IPS-NIHi7 (cell line): ENCODE measurements around the gene CDC42EP1.
A peak's percentile ranks its signal among the peaks of the same experiment; 100 is the strongest.
"Not testable (repeated sequence)": the region's sequence is repeated elsewhere in the genome, so short reads cannot be mapped to it uniquely, and the experiment has no call there.

Experiments
- DNase-seq: peaks from one replicate; pipeline ENCODE4 v3.0.0; 2012; ENCODE audit warnings: mixed read lengths; ENCODE audit errors: extremely low spot score

Gene CDC42EP1

DNA sequence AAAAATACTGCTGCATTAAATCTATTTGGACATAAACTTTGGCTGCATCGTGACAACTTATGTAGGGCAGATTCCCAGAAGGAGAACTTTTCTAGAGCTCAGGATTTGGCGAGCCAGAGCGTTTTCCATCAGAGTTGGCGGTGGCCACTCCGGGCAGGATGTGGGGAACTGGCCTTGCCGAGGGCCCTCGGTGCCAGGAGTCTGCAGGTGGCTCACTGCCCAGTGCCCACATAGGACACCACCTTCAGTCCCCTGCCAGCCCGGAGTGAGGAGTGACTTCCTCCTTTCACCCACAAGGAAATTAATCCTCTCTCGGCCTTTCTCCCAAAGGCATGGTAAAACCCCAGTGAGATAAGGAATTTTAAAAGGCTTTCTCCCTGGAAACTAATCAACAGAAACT, 21.2 kb downstream of the CDC42EP1 start:
- no peak for DNase-seq

DNA sequence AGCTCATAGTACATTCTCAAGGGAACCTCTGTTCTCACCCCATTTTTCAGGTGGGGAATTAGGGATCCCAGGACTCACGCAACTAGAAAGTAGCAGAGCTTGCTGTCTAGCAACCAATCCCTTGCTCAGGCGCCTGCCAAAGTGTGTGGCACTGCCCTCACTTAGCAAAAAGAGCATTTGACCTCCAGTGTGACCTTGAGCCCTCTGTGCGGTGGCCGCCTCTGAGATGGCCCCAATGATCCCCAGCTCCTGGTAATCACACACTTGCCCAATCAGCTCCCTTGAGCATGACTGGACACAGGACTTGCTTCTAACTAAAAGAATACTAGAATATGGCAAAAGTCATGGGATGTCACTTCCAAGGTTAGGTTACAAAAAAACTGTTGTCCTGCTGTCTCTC, 22.2 kb downstream of the CDC42EP1 start:
- DNase-seq = no peak

DNA sequence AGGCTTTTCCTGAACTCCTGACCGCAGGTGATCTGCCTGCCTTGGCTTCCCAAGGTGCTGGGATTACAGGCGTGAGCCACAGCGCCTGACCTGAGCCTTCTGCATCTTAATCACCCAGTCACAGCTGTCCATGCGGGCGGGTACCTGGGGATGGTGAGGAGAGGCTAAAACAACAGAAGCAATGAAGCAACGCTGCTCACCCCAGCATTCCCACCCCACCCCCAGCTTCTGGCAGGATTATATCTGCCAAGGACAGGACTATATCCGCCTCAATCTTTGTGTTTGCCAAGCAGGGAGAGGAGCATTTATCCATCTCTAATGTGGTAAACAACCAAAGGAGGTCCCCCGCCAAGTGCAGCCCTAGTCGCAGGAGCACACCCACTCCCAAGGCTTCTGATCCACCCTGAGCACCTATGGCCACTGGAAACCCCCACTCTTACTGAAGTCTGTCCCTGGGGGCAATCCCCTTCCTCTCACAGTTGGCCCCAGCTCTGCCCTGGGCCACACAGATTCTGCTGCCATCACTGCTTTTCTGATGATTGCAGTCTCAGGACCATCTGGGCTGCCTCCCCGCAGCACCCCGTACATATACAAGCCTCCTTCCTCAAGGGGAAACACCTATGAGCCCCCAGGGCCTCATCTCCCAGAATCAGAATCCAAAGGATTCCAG, 28.4 kb downstream of the CDC42EP1 start:
- no peak for DNase-seq

DNA sequence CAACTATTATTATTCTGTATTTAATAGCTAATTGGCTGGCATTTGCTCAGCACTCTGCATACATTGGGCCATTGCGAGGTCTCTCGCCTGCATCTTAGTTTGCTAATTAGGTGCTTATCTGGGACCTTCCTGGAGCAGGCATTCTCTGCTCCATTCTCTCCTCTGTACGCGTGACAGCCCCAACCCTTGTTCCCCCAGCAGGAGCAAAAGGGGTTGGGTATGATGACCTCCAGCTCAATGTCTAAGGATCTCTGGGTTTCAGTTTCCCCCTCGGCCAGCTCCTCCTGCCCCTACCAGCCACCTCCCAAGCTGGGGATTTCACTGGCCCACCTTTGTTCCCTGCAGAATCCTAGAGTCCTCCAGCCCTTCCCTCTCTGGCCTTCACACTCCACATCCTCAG, 29.4 kb downstream of the CDC42EP1 start:
- DNase-seq = no peak

DNA sequence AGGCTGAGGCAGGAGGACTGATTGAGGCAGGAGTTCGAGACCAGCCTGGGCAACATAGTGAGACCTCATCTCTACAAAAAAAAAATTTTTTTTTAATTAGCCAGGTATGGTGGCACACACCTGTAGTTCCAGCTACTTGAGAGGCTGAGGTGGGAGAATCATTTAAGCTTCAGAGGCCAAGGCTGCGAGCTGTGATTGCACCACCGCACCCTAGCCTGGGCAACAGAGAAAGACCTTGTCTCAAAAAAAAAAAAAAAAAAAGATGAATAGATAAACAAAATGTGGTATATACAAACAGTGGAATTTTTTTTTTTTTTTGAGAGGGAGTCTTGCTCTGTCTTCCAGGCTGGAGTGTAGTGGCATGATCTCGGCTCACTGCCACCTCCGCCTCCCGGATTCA, 30.8 kb downstream of the CDC42EP1 start:
- not testable (repeated sequence) for DNase-seq

DNA sequence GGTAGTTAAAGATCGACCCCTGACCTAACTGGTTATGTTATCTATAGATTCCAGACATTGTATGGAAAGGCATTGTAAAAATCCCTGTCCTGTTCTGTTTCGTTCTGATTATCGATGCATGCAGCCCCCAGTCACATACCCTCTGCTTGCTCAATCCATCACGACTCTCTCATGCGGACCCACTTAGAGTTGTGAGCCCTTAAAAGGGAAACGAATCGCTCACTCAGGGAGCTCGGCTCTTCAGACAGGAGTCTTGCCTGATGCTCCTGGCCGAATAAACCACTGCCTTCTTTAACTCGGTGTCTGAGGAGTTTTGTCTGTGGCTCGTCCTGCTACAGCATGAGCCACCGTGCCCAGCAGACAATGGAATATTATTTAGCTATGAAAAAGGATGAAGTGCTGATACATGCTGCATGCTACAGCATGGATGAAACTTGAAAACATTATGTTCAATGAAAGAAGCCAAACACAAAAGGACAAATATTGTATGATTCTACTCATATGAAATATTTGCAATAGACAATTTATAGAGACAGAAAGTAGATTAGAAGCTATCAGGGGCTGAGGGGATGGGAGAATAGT, 31.6 kb downstream of the CDC42EP1 start:
- no peak for DNase-seq

DNA sequence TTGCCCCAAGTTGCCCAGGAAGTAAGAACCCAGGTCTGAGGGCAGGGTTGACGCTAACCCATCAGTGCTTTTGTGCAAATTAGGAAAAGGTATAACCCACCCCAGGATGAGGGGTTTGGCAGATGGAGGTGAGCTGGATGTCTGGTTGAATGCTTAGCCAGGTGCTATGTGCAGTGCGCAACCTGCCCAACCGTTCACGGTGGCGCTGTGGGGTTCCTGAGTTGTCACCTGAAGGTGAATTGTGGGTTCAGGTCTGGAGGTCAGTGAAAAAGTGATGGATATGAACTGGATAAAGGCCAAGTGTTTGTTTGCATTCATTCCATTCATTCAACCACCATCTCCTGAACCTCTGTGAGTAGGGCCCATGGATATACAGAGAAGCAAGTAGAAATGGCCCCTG, 34.0 kb downstream of the CDC42EP1 start:
- DNase-seq = no peak

DNA sequence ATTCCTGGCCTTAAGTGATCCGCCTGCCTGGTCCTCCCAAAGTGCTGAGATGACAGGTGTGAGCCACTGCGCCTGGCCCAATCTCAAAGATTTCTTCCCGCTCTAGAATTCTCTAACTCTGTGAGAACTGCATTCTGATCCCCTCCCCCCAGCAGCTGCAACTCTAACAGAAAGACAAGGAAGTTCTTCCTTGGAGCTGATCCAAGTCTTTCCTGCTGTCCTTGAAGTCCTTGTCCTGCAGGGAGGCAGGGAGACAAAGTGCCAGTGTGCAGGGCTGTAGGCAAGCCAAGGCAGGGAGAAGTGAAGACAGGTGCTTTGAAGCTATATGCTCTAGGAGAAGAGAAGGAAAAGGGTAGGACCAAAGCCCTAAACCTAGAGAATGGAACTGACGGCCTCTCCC, 38.9 kb downstream of the CDC42EP1 start:
- DNase-seq = no peak

DNA sequence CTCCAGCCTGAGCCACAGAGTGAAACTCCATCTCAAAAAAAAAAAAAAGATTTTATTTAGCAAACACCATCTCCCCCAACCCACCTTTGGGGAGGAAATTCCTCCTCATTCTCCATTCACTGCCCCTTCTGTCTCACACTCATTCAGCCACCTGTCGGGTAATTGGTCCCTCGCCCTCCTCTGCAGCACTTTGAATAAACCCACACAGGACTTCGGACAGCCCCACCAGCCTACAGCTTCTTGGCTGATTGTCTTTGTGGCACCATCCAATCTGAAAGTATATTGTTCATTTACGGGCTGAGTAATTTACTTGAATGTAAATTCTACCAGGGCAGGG, 40.9 kb downstream of the CDC42EP1 start:
- no peak for DNase-seq

DNA sequence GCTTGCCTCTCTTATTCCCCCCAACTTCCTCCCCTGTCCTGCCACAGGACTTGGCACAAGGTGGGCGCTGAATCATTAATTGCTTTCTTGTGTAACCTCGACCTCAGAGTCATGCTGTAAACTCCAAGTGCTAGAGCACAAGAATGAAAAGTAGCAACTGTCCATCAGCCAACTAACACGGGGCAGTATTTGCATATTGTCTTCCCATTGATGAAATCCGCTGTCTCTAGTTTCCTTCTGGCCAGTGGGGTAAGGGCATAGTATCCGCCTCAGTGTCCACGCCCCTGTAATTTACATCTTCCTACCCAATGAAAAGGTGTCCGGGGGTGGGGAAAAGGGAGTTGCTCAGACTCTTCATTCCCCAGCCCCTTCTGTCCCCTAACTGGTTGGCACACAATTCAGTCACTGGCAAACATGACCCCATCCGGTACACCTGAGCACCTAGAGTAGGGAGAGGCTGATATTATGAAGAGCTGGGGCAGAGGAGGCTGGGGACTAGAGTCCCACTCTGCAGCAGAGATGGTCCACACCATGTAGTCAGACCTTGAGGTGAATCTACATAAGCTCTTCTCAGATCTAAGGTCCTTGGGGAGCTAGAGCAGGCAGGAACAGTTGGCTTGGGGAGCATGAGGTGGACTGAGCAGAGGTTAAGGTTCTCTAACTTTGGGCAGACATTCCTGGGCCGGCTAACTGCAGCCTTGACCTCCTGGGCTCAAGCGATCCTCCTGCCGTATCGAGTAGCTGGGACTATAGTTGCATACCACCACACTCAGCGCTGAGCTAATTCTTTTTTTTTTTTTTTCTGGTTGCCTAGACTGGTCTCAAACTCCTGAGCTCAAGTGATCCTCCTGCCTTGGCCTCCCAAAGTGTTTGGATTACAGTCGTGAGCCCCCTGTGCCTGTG, 41.5 kb downstream of the CDC42EP1 start:
- peak; percentile 86 for DNase-seq

DNA sequence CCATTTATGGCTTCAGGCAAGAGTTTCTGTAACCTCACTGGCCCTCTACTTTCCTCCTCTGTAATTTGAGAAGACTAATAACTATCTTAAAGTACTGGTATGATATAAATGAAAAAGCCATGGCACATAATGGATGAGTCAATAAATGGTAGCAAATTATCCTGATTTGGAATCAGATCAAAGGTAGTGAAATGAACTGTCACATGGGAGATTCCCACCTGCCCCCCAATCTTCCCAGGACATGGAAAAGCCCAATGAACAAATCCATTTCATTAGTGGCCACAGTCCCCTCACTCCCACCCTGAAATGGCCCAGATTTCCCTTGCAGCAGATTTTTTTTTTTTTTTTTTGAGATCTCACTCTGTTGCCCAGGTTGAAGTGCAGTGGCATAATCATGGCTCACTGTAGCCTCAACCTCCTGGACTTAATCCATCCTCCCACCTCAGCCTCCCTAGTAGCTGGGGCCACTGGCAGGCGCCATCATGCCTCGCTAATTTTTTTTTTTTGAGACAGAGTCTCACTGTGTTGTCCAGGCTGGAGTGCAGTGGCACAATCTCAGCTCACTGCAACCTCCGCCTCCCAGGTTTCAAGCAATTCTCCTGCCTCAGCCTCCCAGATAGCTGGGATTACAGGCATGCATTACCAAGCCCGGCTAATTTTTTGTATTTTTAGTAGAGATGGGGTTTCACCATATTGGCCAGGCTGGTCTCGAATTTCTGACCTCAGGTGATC, 42.4 kb downstream of the CDC42EP1 start:
- not testable (repeated sequence) for DNase-seq

DNA sequence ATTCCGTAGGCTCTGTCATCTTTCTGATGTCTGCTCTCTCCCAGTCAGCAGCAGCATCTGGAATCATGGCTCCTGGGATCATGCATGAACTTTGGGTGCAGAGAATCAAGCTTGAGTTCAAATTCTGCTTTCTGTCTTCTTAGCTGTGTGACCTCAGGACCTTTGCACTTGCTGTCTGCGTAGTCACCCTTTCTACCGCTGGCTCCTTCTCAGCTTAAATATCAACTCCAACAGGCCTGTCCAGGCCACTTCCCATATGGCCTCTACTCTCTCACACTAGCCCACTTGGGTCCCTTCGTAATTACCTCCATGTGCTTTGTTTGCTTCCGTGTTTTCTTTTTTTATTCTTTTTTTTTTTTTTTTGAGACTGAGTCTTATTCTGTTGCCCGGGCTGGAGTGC, 43.8 kb downstream of the CDC42EP1 start:
- no peak for DNase-seq

DNA sequence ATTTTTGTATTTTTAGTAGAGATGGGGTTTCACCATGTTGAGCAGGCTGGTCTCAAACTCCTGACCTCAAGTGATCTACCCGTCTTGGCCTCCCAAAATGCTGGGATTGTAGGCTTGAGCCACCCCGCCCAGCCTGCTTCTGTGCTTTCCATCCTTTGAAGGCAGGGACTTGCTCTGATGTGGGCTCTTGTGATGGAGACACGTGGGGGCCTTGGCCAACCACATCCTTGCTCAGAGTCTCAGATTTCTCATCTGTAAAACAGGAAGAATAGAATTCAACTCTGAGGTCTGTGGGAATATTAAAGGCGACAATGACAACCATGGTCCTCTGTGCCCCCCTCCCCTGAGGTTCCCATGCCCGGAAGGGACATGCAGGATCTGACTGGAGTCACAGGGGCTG, 44.6 kb downstream of the CDC42EP1 start:
- no peak for DNase-seq

DNA sequence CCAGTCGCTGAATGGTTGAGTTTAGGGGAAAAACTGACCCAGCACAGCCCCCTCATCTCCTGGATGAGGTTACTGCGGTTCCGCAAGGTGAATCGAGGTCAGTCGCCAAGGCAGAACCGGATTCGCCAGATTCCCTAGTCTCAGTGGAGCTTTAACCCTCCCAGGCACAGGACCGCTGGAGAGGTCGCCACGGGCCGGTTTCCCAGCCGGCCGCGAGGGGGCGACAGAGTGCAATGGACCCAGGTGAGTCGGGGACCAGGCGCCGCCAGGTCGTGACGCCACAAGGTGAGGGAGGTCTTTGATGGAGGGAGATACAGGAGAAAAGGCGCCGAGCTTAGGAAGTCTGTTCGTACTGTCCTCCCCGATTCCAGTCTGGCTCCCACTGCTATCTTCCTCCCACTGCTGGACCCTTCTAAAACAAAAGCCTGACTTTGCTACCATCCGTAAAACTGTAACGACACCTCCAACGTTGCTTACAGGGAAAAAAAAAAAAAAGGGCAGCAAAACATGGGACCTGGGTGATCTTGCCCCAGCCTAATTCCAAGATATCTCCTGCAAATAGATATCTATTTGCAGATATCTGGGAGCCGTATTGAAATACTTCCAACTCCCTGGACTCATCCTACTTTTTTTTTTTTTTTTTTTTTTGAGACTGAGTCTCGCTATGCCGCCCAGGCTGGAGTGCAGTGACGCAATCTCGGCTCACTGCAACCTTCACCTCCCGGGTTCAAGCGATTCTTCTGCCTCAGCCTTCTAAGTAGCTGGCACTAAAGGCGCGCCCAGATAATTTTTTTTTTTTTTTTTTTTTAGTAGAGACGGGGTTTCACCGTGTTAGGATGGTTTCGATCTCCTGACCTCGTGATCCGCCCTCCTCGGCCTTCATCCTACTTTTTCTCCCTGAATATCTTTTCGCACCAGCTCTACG, 47.0 kb downstream of the CDC42EP1 start:
- peak; percentile 93 for DNase-seq

DNA sequence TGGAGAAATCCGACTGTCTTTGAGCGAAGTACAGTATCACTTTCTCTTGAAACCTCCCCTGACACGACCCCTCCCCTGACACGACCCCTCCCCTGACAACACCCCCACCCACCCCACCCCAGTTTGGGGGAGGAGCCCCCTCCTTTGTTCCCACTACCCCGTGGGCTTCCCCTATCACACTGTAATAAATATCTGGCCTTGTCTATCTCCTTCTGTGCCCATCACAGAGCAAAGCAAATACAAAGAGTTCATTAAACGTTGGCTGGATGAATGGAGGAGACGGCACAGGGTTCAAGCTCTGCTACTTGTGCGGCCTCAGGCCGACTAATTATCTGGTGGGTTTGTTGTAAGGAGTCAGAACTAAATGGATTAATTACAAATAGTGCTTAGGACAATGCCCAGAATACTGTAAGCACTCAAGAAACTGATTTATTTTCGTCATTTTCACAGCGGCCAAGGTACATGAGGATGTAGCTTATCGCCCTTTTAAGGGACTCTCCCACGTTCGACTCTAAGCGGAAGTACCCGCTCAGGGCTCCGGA, 47.7 kb downstream of the CDC42EP1 start:
- no peak for DNase-seq

DNA sequence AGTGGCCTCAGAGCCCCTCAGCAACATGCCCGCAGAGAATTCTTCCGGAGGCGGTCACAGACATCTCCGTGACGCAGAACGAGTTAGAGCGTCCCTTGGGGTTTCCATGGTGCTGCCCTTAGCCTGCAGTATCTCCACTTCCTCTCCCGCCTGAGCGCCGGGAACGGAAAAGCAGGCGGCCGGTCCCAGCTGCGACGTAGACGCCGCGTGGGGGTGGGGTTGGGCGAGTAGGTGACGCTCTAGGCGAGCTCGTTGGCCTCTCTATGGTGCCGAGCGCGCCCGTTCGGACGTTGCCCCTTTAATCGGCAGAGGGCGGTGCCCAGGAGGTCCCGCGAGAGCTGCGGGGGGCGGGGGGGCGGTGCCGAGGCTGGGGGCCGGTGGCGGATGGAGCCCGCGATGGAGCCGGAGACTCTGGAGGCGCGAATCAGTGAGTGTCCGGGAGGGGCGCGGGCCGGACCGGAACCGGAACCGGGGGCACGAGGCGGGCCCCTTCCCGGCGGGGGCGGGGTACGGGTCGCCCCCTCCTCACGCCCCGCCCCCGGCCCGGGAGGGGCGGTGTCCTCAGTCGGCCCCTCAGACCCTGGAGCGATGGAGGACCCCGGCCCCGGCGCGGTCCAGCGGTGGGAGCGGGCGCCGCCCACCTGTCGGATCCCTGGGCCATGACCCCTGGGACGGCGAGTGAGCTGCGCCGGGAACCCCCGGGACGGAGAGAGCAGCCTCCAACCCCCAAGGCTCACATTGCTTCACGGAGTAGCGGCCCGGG, 48.4 kb downstream of the CDC42EP1 start, which contains the start of gene GGA1:
TSS of gene GGA1 (plus strand) at position 358 of the 763 bp plus-strand sequence. CDS start at position 385, 27 bp downstream.
- peak; percentile 94 for DNase-seq

DNA sequence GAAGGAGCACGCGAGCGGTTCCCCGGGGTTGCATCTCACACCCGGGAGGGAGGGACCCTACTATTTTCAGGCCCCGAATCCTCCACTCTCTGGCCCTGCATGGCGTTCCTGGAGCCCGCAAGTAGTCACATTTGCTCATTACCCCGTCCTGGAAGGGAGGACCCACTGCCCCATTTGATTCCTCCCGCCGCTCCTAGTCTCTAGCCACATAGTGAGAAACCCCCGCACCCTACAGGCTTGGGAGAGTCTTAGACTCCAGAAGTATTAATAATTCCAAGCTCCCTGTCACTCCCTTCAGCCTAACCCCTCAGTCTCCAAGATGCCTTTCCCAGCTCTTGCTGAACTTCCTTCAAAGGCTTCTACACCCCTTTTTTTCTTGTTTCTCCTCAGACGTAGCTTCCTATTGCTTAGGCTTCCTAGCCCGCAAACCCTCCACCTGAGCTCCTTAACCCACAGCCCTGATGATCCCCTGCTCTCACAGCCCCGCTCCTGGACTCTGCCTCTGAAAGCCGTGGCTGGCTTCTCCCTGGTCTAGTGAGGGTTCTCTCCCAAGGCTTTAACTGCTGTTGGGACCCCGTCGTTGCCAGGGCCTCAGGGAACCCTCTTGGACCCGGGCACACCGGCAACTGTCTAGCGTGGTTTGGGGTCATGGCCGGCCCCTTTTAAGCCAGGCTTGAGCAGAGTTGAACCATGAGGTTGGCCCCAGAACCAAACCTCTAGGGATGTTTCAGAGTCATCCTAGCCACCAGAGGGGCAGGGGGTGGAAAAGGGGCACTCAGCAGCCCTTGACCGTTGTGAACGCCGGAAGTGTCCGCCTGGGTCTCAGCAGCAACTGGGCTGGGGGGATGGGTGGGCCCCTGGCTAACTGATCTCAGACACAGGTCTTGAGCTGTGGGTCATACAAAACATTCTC, 49.2 kb downstream of the CDC42EP1 start:
- DNase-seq = no peak

DNA sequence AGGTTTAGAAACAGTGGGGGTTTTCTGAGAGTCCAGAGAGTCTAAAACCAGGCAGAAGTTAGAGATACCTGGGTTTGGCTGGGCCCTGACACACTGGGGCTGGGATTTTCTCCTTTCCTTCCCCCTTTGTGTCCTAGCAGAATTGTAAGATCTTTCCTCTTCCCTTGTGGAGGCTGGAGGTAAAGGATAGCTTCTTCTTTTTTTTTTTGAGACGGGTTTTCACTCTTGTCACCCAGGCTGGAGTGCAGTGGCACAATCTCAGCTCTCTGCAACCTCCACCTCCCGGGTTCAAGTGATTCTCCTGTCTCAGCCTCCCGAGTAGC, 49.8 kb downstream of the CDC42EP1 start:
- DNase-seq = peak; percentile 6

DNA sequence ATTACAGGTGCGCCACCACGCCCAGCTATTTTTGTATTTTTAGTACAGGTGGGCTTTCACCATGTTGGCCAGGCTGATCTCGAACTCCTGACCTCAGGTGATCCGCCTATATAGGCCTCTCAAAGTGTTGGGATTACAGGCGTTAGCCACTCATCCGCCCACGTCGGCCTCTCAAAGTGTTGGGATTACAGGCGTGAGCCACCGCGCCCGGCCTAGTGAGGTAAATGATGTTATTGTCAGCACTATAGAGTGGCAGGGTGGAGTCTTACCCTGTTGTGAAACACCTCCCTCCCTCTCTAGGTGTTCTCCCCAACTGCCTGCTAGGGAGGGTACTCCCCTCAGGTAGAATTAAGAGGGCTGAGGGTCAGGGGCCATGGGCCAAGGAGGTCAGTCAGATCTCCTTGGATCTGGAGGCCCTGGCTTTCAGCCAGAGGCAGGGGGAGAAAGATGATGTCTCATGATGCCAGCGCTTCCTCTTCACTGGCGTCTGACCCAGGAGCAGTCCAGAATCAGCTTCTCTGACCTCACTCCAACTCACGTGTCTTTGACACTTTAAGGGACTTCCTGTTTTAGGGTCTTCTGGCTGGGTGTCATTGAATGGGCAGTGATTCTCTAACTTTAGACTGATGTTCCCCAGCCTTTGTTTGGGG, 50.3 kb downstream of the CDC42EP1 start:
- DNase-seq = no peak
